ENCODE measurements around the gene FBLN2.
A peak's percentile ranks its signal among the peaks of the same experiment; 100 is the strongest.

FBLN2 gene

GRCh38 chr3:13671482-13672233 lies 122.7 kb downstream of the FBLN2 start:
- no peak for DNase-seq

- no peak for DNase-seq
Measured at GRCh38 chr3:13673207-13673606, 124.3 kb downstream of the FBLN2 start.

- no peak for DNase-seq
Measured at GRCh38 chr3:13674538-13675185, 125.7 kb downstream of the FBLN2 start.

- DNase-seq = no peak
Measured at GRCh38 chr3:13676356-13677017, 127.6 kb downstream of the FBLN2 start.

GRCh38 chr3:13677272-13677671 lies 128.3 kb downstream of the FBLN2 start:
- no peak for DNase-seq

- no peak for DNase-seq
Measured at GRCh38 chr3:13681931-13682330, 133.0 kb downstream of the FBLN2 start.

- DNase-seq = no peak
Measured at GRCh38 chr3:13682331-13683013, 133.5 kb downstream of the FBLN2 start.

- no peak for DNase-seq
Measured at GRCh38 chr3:13683288-13683687, 134.4 kb downstream of the FBLN2 start.

- no peak for DNase-seq
Measured at GRCh38 chr3:13683772-13684171, 134.8 kb downstream of the FBLN2 start.

- no peak for DNase-seq
Measured at GRCh38 chr3:13684350-13684749, 135.4 kb downstream of the FBLN2 start.

- no peak for DNase-seq
Measured at GRCh38 chr3:13684854-13685253, 135.9 kb downstream of the FBLN2 start.

GRCh38 chr3:13685721-13686120 lies 136.8 kb downstream of the FBLN2 start:
- DNase-seq = no peak

GRCh38 chr3:13686367-13687160 lies 137.6 kb downstream of the FBLN2 start:
- no peak for DNase-seq

GRCh38 chr3:13687517-13687943 lies 138.6 kb downstream of the FBLN2 start:
- DNase-seq = peak; percentile 71
